Measurements from ENCODE around the gene FRMD4A.

Gene FRMD4A

GRCh38 chr10:13998163-13998835, 332.4 kb downstream of the FRMD4A start:
- Mint-ChIP-seq H3K27me3 (peaks cover 24% of the 10 kb centered on the region), H3K27ac (no peak overlapping the region), H3K9me3 (peaks cover 9% of the 10 kb centered on the region), H3K36me3 (peaks cover 8% of the 10 kb centered on the region), H3K4me3 (no peak overlapping the region), H3K4me1 (peaks cover 21% of the 10 kb centered on the region)
- ATAC-seq = no peak

- H3K4me1 Mint-ChIP-seq = peaks cover 21% of the 10 kb centered on the region
- no peak overlapping the region for H3K27ac Mint-ChIP-seq
- H3K9me3 Mint-ChIP-seq = peaks cover 9% of the 10 kb centered on the region
- ATAC-seq = no peak
- H3K4me3 Mint-ChIP-seq = no peak overlapping the region
- H3K27me3 Mint-ChIP-seq = peaks cover 18% of the 10 kb centered on the region
- peaks cover 8% of the 10 kb centered on the region for H3K36me3 Mint-ChIP-seq
Measured at GRCh38 chr10:13997650-13998049, 333.1 kb downstream of the FRMD4A start.

- Mint-ChIP-seq H3K36me3 (peaks cover 8% of the 10 kb centered on the region), H3K4me1 (peaks cover 29% of the 10 kb centered on the region), H3K9me3 (peaks cover 9% of the 10 kb centered on the region), H3K27me3 (peaks cover 12% of the 10 kb centered on the region), H3K4me3 (no peak overlapping the region), H3K27ac (peak overlapping the region; percentile 73)
- peak; percentile 50 for ATAC-seq
Measured at GRCh38 chr10:13994932-13995331, 335.8 kb downstream of the FRMD4A start.

GRCh38 chr10:13993673-13994089, 337.0 kb downstream of the FRMD4A start:
- H3K36me3 Mint-ChIP-seq = peaks cover 4% of the 10 kb centered on the region
- peaks cover 4% of the 10 kb centered on the region for H3K9me3 Mint-ChIP-seq
- ATAC-seq = peak; percentile 37
- H3K27ac Mint-ChIP-seq = peak overlapping the region; percentile 73
- H3K4me3 Mint-ChIP-seq = no peak overlapping the region
- peaks cover 29% of the 10 kb centered on the region for H3K4me1 Mint-ChIP-seq
- H3K27me3 Mint-ChIP-seq = peaks cover 4% of the 10 kb centered on the region

GRCh38 chr10:13993169-13993568, 337.6 kb downstream of the FRMD4A start:
- ATAC-seq = no peak

GRCh38 chr10:13991353-13991752, 339.4 kb downstream of the FRMD4A start:
- no peaks in the 10 kb centered on the region for H3K27me3 Mint-ChIP-seq
- H3K4me3 Mint-ChIP-seq = no peak overlapping the region
- no peaks in the 10 kb centered on the region for H3K9me3 Mint-ChIP-seq
- peaks cover 37% of the 10 kb centered on the region for H3K4me1 Mint-ChIP-seq
- no peak for ATAC-seq
- H3K27ac Mint-ChIP-seq = no peak overlapping the region
- H3K36me3 Mint-ChIP-seq = no peaks in the 10 kb centered on the region

More at GRCh38 chr10:13993169-13993568, 337.6 kb downstream of the FRMD4A start:
- H3K27me3 Mint-ChIP-seq = no peaks in the 10 kb centered on the region
- H3K36me3 Mint-ChIP-seq = no peaks in the 10 kb centered on the region
- H3K4me1 Mint-ChIP-seq = peaks cover 29% of the 10 kb centered on the region
- H3K4me3 Mint-ChIP-seq = no peak overlapping the region
- no peak overlapping the region for H3K27ac Mint-ChIP-seq
- H3K9me3 Mint-ChIP-seq = no peaks in the 10 kb centered on the region

- Mint-ChIP-seq H3K27me3 (no peaks in the 10 kb centered on the region), H3K4me1 (peaks cover 37% of the 10 kb centered on the region)
- no peak for ATAC-seq
Measured at GRCh38 chr10:13990946-13991345, 339.8 kb downstream of the FRMD4A start.

GRCh38 chr10:13990392-13990805, 340.3 kb downstream of the FRMD4A start:
- Mint-ChIP-seq H3K4me3 (no peak overlapping the region), H3K27me3 (no peaks in the 10 kb centered on the region), H3K9me3 (no peaks in the 10 kb centered on the region), H3K36me3 (no peaks in the 10 kb centered on the region), H3K27ac (no peak overlapping the region), H3K4me1 (peaks cover 35% of the 10 kb centered on the region)
- ATAC-seq = no peak

More at GRCh38 chr10:13990946-13991345, 339.8 kb downstream of the FRMD4A start:
- Mint-ChIP-seq H3K36me3 (no peaks in the 10 kb centered on the region), H3K27ac (no peak overlapping the region), H3K4me3 (no peak overlapping the region), H3K9me3 (no peaks in the 10 kb centered on the region)

- Mint-ChIP-seq H3K4me1 (peaks cover 28% of the 10 kb centered on the region), H3K36me3 (no peaks in the 10 kb centered on the region), H3K9me3 (no peaks in the 10 kb centered on the region), H3K27ac (no peak overlapping the region), H3K4me3 (no peak overlapping the region), H3K27me3 (no peaks in the 10 kb centered on the region)
- no peak for ATAC-seq
Measured at GRCh38 chr10:13989616-13990015, 341.1 kb downstream of the FRMD4A start.

GRCh38 chr10:13987446-13987845, 343.3 kb downstream of the FRMD4A start:
- ATAC-seq = no peak
- Mint-ChIP-seq H3K36me3 (no peaks in the 10 kb centered on the region), H3K27ac (no peak overlapping the region), H3K4me3 (no peak overlapping the region), H3K27me3 (no peaks in the 10 kb centered on the region), H3K4me1 (peaks cover 16% of the 10 kb centered on the region), H3K9me3 (no peaks in the 10 kb centered on the region)

- H3K27ac Mint-ChIP-seq = no peak overlapping the region
- no peak overlapping the region for H3K4me3 Mint-ChIP-seq
- ATAC-seq = no peak
- no peaks in the 10 kb centered on the region for H3K27me3 Mint-ChIP-seq
- H3K4me1 Mint-ChIP-seq = peaks cover 8% of the 10 kb centered on the region
- H3K9me3 Mint-ChIP-seq = no peaks in the 10 kb centered on the region
- H3K36me3 Mint-ChIP-seq = no peaks in the 10 kb centered on the region
Measured at GRCh38 chr10:13984647-13985155, 346.0 kb downstream of the FRMD4A start.

- Mint-ChIP-seq H3K27ac (no peak overlapping the region), H3K27me3 (no peaks in the 10 kb centered on the region), H3K36me3 (no peaks in the 10 kb centered on the region), H3K4me1 (peaks cover 8% of the 10 kb centered on the region), H3K4me3 (no peak overlapping the region), H3K9me3 (no peaks in the 10 kb centered on the region)
- no peak for ATAC-seq
Measured at GRCh38 chr10:13983035-13983434, 347.7 kb downstream of the FRMD4A start.

- no peak for ATAC-seq
- Mint-ChIP-seq H3K4me3 (no peak overlapping the region), H3K9me3 (no peaks in the 10 kb centered on the region), H3K36me3 (no peaks in the 10 kb centered on the region), H3K27ac (no peak overlapping the region), H3K27me3 (peaks cover 8% of the 10 kb centered on the region), H3K4me1 (no peaks in the 10 kb centered on the region)
Measured at GRCh38 chr10:13978533-13979115, 352.1 kb downstream of the FRMD4A start.

GRCh38 chr10:13977861-13978532, 352.7 kb downstream of the FRMD4A start:
- Mint-ChIP-seq H3K36me3 (no peaks in the 10 kb centered on the region), H3K27me3 (peaks cover 8% of the 10 kb centered on the region), H3K27ac (no peak overlapping the region), H3K4me3 (no peak overlapping the region), H3K9me3 (no peaks in the 10 kb centered on the region), H3K4me1 (no peaks in the 10 kb centered on the region)
- no peak for ATAC-seq

GRCh38 chr10:13973742-13974141, 357.0 kb downstream of the FRMD4A start:
- H3K36me3 Mint-ChIP-seq = no peaks in the 10 kb centered on the region
- H3K4me1 Mint-ChIP-seq = no peaks in the 10 kb centered on the region
- H3K27ac Mint-ChIP-seq = no peak overlapping the region
- no peak overlapping the region for H3K4me3 Mint-ChIP-seq
- no peaks in the 10 kb centered on the region for H3K9me3 Mint-ChIP-seq
- no peak for ATAC-seq
- H3K27me3 Mint-ChIP-seq = peaks cover 8% of the 10 kb centered on the region
